Stimulated activated CD8-positive, alpha-beta memory T cell treated with anti-CD3 and anti-CD28 coated beads, Interleukin-12 subunit alpha, Interleukin-12 subunit beta, amount 100 ng/mL, for 24 hours (primary cell): ENCODE results near the gene CYP8B1.

Source experiments
- DNase-seq: peaks from one replicate; pipeline ENCODE4 v3.0.0-alpha.2; 2020; ENCODE audit errors: extremely low read depth

Gene CYP8B1

DNA sequence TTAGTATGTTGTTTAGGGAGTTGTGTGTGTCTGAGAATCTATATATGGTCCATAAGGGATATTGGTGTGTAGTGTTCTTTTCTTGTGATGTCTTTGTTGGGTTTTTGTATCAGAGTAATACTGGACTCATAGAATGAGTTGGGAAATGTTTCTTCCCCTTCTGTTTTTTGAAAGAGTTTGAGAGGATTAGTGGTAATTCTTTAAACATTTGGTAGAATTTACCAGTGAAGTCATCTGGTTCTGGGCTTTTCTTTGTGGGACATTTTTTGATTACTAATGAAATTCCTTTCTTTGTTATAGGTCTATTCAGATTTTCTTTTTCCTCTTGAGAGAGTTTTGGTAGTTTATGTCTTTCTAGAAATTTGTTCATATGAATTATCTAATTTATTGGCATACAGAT lies 49.5 kb downstream of the CYP8B1 start:
- DNase-seq: no peak

DNA sequence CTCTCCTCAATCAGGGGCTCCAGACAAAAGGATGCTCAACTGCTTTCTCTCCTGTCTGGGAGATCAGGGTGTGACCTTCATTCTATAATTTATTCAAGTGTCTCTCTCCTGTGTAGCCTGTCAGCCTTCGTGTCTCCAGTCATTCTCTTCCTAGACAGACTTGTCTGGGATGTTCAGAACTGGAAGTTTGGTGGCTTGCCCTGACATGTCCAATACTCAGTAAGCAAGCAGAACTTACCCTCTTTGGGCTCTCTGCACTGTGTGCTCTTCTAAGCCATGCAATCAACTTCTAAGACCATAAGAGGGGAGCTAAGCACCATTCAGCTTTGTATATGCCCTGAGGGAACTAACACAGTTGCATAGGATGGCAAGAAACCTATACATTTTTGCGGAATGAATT lies 52.3 kb downstream of the CYP8B1 start:
- no peak for DNase-seq

DNA sequence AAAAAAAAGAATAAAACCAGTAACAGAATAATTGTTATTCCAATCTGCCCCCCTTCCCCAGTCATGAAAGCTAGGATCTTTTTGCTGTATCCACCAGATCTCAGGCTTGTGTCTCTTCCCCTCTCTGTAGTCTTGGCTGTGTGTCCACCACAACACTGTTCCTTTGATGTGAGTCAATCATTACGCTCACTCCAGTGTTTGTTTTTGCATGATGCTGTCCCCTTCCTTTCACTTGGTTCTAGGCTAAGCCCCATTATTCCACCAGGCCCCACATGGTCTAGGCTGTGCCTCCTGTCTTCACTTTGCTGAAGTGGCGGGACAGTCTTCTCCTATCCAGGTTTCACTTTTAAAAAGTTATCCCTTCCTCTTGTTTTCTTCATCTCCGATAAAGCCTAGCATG lies 52.9 kb downstream of the CYP8B1 start:
- no peak for DNase-seq
